ENCODE measurements around the gene PNLDC1.

DNA sequence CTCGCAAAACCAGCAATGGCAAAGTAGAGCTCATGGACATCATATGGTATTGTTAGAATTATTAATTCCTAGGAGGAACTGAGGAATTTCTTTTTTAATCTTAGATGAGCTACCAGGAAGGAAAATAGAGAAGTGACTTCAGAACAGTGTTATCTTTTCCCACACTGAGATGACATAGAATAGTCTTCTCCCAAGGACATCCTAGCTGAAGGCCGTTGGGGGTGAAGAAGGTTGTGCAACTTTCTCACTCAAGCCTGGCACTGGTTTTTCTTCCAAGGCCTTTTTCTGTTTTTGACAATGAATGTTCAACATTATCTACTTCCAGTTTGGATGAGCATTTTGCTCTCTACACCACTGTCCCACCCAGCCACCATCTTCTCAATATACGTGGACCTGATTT lies 54.9 kb downstream of the PNLDC1 start:
- TF ChIP-seq FOXA1 (IDR thresholded peaks at IDR 0.05) (no peak), ELF4 (IDR thresholded peaks at IDR 0.05) (no peak), FOXM1 (IDR thresholded peaks at IDR 0.05; ENCODE audit: borderline replicate concordance) (no peak)
- TF ChIP-seq, protein P1, sequence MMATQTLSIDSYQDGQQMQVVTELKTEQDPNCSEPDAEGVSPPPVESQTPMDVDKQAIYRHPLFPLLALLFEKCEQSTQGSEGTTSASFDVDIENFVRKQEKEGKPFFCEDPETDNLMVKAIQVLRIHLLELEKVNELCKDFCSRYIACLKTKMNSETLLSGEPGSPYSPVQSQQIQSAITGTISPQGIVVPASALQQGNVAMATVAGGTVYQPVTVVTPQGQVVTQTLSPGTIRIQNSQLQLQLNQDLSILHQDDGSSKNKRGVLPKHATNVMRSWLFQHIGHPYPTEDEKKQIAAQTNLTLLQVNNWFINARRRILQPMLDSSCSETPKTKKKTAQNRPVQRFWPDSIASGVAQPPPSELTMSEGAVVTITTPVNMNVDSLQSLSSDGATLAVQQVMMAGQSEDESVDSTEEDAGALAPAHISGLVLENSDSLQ (IDR thresholded peaks at IDR 0.05) = no peak
